Skin epidermis (tissue), 12 donors: ENCODE results near the gene ODF2L.

ENCODE experiments used
- H3K27ac ChIP-seq, 21 experiments: fragments of 200-600 bp; sonication (generic) in 11 of 21; one replicate each; pipeline ENCODE4 v1.5.0; 2020; ENCODE audit warnings: mild to moderate bottlenecking in 3 of 21, inconsistent platforms in 2 of 21, moderate library complexity in 2 of 21
- H3K4me3 ChIP-seq, 7 experiments: fragments of 200-600 bp; sonication (generic) in 2 of 7; one replicate each; pipeline ENCODE4 v1.5.0; 2020; ENCODE audit warnings: inconsistent platforms in 2 of 7, mild to moderate bottlenecking in 2 of 7, moderate library complexity in 1 of 7

ODF2L gene

GRCh38 chr1:86395751-86396497 is at the start of gene ODF2L:
Gene ODF2L (minus strand): TSS chr1:86396323. CDS start chr1:86387027, 9,296 bp downstream.
- H3K27ac ChIP-seq = peak within 1 kb of the TSS; percentile 49 to 95 (median 87)
- peak within 1 kb of the TSS; percentile 66 to 96 (median 83) for H3K4me3 ChIP-seq

- H3K27ac ChIP-seq = no peak overlapping the region
- no peak overlapping the region for H3K4me3 ChIP-seq
Observed at GRCh38 chr1:86445919-86446318, 49.8 kb upstream of the ODF2L start.

- Histone ChIP-seq H3K4me3 (no peak overlapping the region), H3K27ac (no peak overlapping the region)
Observed at GRCh38 chr1:86441997-86442396, 45.9 kb upstream of the ODF2L start.

- H3K27ac ChIP-seq = no peak overlapping the region
- H3K4me3 ChIP-seq = no peak overlapping the region
Observed at GRCh38 chr1:86441581-86441980, 45.5 kb upstream of the ODF2L start.

- Histone ChIP-seq H3K27ac (no peak overlapping the region), H3K4me3 (no peak overlapping the region)
Observed at GRCh38 chr1:86436041-86436440, 39.9 kb upstream of the ODF2L start.

GRCh38 chr1:86435327-86435726 is 39.2 kb upstream of the ODF2L start:
- Histone ChIP-seq H3K4me3 (no peak overlapping the region), H3K27ac (peak overlapping the region in 1 of 21 experiments; percentile 6)

GRCh38 chr1:86434059-86434458 is 37.9 kb upstream of the ODF2L start:
- no peak overlapping the region for H3K4me3 ChIP-seq
- peak overlapping the region in 1 of 21 experiments; percentile 12 for H3K27ac ChIP-seq

GRCh38 chr1:86430376-86430775 is 34.3 kb upstream of the ODF2L start:
- no peak overlapping the region for H3K4me3 ChIP-seq
- H3K27ac ChIP-seq = peak overlapping the region in 20 of 21 experiments; percentile 50 to 91 (median 80)

- no peak overlapping the region for H3K4me3 ChIP-seq
- H3K27ac ChIP-seq = peak overlapping the region in 20 of 21 experiments; percentile 50 to 91 (median 80)
Observed at GRCh38 chr1:86429835-86430234, 33.7 kb upstream of the ODF2L start.

- Histone ChIP-seq H3K4me3 (no peak overlapping the region), H3K27ac (peak overlapping the region in 20 of 21 experiments; percentile 16 to 91 (median 80))
Observed at GRCh38 chr1:86429122-86429725, 33.1 kb upstream of the ODF2L start.

- H3K27ac ChIP-seq = peak within 1 kb of the TSS in 18 of 21 experiments; percentile 1 to 87 (median 62)
- peak within 1 kb of the TSS; percentile 10 to 41 (median 32) for H3K4me3 ChIP-seq
Observed at GRCh38 chr1:86423873-86424272, 27.8 kb upstream of the ODF2L start, which contains the start of gene CLCA2. Gene CLCA2 (plus strand): TSS chr1:86424171. CDS start chr1:86424248, 77 bp downstream.

- Histone ChIP-seq H3K27ac (peak overlapping the region in 13 of 21 experiments; percentile 1 to 87 (median 58)), H3K4me3 (peak overlapping the region in 1 of 7 experiments; percentile 41)
Observed at GRCh38 chr1:86423473-86423872, 27.4 kb upstream of the ODF2L start.

GRCh38 chr1:86421601-86422280 is 25.6 kb upstream of the ODF2L start:
- peak overlapping the region in 17 of 21 experiments; percentile 17 to 83 (median 58) for H3K27ac ChIP-seq

GRCh38 chr1:86419277-86419903 is 23.3 kb upstream of the ODF2L start:
- peak overlapping the region in 6 of 21 experiments; percentile 2 to 52 (median 40) for H3K27ac ChIP-seq
- no peak overlapping the region for H3K4me3 ChIP-seq

More at GRCh38 chr1:86421601-86422280, 25.6 kb upstream of the ODF2L start:
- no peak overlapping the region for H3K4me3 ChIP-seq

- H3K27ac ChIP-seq = no peak overlapping the region
- no peak overlapping the region for H3K4me3 ChIP-seq
Observed at GRCh38 chr1:86416343-86416742, 20.2 kb upstream of the ODF2L start.

GRCh38 chr1:86410879-86411278 is 14.8 kb upstream of the ODF2L start:
- Histone ChIP-seq H3K4me3 (no peak overlapping the region), H3K27ac (no peak overlapping the region)

- Histone ChIP-seq H3K27ac (no peak overlapping the region), H3K4me3 (no peak overlapping the region)
Observed at GRCh38 chr1:86409416-86410021, 13.4 kb upstream of the ODF2L start.

- peak overlapping the region in 20 of 21 experiments; percentile 49 to 95 (median 88) for H3K27ac ChIP-seq
- peak overlapping the region; percentile 66 to 96 (median 83) for H3K4me3 ChIP-seq
Observed at GRCh38 chr1:86396498-86396890, 371 bp upstream of the ODF2L start.

GRCh38 chr1:86394416-86394815 is 1.7 kb downstream of the ODF2L start:
- Histone ChIP-seq H3K27ac (peak overlapping the region in 1 of 21 experiments; percentile 95), H3K4me3 (peak overlapping the region in 1 of 7 experiments; percentile 13)
